NCI-H446 (cell line): ENCODE measurements around the gene ZSCAN9.
A peak's percentile ranks its signal among the peaks of the same experiment; 100 is the strongest.

Source experiments
- DNase-seq, 2 experiments: peaks; one replicate each; lab custom pipeline; 2025; lab: John Stamatoyannopoulos, UW

ZSCAN9 gene

GRCh38 chr6:28225056-28225834, at the start of gene ZSCAN9:
Gene ZSCAN9 (plus strand): TSS chr6:28225275. CDS start chr6:28227085, 1,810 bp downstream.
- peak; percentile 67 to 85 for DNase-seq

- DNase-seq, result no peak
These were observed 48.7 kb upstream of the ZSCAN9 start for GRCh38 chr6:28176373-28176772.

- no peak for DNase-seq
These were observed 42.8 kb upstream of the ZSCAN9 start for GRCh38 chr6:28182255-28182654.

GRCh38 chr6:28188111-28188979, 36.7 kb upstream of the ZSCAN9 start:
- no peak for DNase-seq

DNA sequence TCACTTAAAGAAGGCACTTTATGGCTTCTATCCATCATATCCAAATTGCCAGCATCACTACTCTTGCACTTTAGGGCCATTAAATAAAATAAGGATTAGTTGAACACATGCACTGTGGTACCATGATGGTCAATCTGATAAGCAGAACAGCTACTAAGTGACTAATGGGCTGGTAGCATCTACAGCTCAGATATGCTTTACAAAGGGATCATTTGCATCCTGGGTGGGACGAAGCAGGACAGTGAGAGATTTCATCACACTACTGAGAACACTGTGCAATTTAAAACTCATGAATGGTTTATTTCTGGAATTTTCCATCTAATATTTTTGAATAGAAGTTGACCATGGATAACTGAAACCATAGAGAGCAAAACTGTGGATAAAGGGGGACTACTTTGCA, 25.1 kb upstream of the ZSCAN9 start:
- no peak for DNase-seq

GRCh38 chr6:28203201-28203600, 21.9 kb upstream of the ZSCAN9 start:
- DNase-seq, result no peak

GRCh38 chr6:28205879-28206278, 19.2 kb upstream of the ZSCAN9 start:
- no peak for DNase-seq

- no peak for DNase-seq
These were observed 18.5 kb upstream of the ZSCAN9 start for GRCh38 chr6:28206527-28206926.

DNA sequence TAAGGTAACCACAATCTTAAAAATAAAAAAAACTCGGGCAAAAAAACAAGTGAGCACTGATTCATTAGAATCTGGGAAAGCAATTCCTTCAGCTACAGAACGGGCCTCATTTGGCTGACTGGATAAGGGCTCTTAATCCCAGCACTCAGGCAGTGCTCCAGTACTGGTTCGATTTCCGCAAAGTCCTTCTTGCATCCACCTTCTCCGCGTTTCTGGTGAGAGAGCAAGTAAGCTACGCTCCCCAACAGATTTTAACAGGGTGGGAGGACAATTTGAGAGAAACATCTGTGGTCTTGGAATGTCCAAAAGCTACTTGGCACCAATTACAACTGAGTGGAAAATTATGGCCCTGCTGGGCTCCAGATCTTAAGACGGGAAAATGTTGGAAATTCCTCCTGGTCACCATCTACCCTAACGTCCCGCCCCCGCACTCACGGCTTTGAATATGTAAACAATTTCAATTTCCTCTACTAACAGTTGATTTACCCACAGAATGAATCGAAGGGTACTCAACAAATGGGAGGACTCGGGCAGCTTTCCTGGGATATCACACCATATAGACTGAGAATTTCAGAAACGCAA, 18.1 kb upstream of the ZSCAN9 start:
- no peak for DNase-seq

DNA sequence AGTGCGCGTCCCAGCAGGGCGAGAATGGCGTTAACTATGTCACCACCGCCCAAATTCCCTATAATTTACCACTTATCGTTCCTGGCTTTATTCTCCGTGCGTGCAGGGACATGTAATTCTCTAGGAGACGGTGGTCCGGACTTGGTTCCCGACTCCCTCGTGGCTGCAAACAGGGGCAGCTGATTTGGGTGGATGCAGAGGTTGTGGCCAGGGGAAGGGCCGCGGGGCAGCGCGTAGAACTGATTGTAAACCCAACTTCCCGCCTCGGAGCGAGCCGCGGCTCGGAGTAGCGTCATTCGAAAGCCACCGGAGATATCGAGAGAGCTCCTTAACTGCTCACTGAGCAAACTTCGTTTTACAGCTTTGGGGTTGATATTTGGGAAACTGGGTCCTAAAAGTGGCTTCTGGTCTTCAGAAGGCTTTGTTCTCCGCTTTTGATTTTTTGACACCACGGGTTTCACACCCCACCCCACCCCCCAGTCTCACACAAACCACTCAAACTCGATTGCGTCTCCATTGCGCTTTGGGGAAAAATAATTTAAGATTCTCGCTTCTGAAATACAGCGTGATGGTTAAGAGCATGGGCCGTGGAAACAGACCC, 17.5 kb upstream of the ZSCAN9 start:
- DNase-seq, result no peak

DNA sequence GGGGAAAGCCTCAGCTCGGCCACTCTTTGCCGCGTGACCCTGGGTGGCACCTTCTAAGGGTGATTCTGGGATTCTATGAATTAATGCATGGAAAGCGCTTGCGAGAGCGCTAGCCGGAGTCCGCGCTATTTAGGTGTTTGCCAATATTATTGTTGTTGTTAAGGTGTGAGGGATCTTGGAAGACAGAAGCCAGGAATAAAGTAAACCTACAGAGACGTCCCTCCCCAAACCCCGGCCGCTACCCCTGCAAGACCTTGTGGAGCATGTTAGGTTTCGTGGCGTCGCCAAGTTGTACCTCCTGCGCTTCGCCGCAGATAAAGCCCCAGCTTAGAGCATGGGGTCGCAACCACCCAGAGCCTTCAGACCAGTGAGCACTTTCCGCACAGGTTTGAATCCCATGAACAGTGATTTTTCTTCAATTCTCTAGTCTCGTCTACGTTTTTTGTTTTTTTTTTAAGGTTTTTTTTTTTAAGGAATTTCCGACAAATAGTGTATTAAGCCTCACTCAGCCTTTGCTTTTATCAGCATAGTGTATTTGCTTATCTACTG, 16.9 kb upstream of the ZSCAN9 start:
- no peak for DNase-seq

GRCh38 chr6:28209753-28210535, 15.1 kb upstream of the ZSCAN9 start:
- DNase-seq, result no peak

GRCh38 chr6:28211840-28212509, 13.1 kb upstream of the ZSCAN9 start:
- DNase-seq, result no peak

DNA sequence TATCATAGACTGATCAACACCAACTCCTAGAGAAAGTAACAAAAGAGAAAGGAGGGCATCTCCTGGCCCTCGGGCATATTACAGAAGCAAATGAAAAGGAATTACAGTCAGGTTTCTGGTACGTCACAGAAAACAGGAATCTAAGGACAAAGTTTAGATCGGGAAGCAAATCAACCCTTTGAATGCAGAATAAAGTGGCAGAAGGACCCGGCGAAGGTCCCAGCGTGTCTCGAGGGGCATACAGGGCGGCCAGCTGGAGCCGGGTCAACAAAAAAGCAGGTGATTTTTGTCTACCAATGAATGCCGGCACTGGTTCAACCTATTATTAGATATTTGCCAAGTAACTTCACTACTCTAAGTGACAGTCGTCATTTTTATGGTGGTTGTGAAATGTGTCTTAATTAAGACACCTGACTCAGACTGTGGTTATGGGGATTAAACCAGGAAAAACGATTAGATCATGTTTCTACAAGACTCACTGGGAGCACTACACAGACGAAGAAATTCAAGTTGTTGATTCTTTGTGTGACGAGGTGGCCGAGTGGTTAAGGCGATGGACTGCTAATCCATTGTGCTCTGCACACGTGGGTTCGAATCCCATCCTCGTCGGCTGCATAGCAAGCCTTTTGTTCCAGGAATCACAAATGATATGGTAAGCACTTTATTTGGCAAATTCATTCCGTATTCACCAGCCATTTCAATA, 12.4 kb upstream of the ZSCAN9 start:
- peak; percentile 79 to 89 for DNase-seq

DNA sequence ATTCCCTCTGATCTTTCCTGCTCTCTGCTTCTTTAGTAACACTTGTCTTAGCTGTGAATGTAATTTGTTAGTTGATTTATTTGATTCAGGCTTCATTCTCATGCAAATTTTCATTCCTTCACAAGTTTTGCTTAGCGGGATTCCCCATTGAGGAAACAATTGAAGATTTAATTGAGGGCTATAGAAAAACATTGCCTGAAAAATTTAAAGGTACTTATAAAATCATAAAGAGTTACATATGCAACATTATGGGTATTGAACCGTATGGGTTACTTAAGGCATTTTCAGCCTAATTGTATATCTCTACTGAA, 11.9 kb upstream of the ZSCAN9 start:
- no peak for DNase-seq

DNA sequence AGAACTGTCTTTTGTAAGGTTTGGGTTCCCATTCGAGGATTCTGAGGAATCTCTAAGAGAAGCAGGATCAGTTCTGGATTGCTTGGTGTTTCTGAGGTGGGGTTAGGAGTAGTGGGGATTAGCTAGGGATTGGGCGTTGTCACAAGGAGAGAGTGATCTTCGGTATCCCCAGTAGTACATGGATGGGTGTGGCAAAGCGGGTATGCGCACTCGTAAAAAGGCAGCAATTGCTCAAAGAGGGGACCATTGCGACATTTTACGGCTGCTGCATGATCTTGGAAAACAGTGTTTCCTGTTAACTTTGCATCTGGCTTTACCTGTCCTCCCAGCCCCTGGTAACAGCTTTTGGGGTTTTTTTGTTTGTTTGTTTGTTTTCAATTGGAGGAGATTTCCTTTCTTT, 9.7 kb upstream of the ZSCAN9 start:
- peak in 1 of 2 experiments; percentile 12 for DNase-seq

- DNase-seq, result no peak
These were observed 7.2 kb upstream of the ZSCAN9 start for GRCh38 chr6:28217890-28218289.

DNA sequence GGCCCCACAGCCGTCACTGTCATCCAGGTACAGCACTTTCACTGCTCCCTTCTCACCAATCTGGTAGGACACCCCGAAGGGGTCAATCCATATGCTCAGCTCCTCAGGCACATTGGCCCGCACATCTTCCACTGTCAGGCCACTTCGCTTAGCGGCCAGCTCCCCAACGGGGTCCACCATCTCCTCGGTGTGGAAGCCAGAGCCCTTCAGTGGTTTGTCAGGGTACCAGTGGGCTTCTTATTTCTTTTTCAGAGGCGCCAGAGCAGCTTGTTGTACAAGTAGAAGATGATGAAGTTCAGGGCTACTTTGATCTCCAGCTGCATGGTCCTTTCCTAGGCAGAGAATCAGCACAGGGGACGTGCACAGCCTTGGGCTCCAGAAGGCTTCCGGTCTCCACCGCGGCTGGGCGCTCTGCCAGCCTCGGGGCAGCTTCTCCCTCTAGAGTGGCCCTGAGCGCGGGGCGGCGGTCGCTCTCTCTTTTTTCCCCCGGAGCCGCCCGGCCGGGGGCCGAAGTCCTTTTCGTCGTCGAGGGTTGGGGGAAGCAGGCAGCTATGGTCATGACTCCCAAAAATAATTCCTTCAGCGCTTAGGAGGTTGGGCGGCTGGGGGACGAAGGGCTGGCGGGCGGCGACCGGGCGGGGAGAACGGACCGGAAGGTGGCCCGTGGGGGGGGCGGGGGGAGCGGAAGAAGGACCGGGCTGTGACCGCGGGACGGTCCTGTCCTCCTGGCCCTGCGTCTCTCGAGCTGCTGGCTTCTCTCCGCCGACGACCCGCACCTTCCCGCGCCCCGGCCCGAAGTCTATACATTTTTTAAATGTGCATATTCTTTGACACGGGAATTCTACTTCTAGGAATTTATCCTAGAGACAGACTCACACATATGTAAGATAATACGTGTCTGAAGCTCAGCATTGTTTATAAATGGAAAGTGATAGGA, 6.5 kb upstream of the ZSCAN9 start:
- DNase-seq, result peak in 1 of 2 experiments; percentile 70
